Measurements from ENCODE around the gene EN1.
A peak's percentile ranks its signal among the peaks of the same experiment; 100 is the strongest.

EN1 gene

GRCh38 chr2:118846953-118847761 lies at the start of gene EN1:
TSS of gene EN1 (minus strand) at chr2:118847648. CDS start at chr2:118847167, 481 bp downstream.
- no peak for DNase-seq

- DNase-seq: no peak
Measured at GRCh38 chr2:118893100-118893499, 45.7 kb upstream of the EN1 start.

- DNase-seq: no peak
Measured at GRCh38 chr2:118889995-118890394, 42.5 kb upstream of the EN1 start.

GRCh38 chr2:118883792-118884191 lies 36.3 kb upstream of the EN1 start:
- DNase-seq: no peak

GRCh38 chr2:118882693-118883336 lies 35.4 kb upstream of the EN1 start:
- peak; percentile 19 for DNase-seq

- peak; percentile 52 for DNase-seq
Measured at GRCh38 chr2:118881490-118882129, 34.2 kb upstream of the EN1 start.

GRCh38 chr2:118880501-118880900 lies 33.1 kb upstream of the EN1 start:
- no peak for DNase-seq

GRCh38 chr2:118878531-118879149 lies 31.2 kb upstream of the EN1 start:
- no peak for DNase-seq

GRCh38 chr2:118875318-118875717 lies 27.9 kb upstream of the EN1 start:
- no peak for DNase-seq

GRCh38 chr2:118874324-118874723 lies 26.9 kb upstream of the EN1 start:
- no peak for DNase-seq

GRCh38 chr2:118865106-118865505 lies 17.7 kb upstream of the EN1 start:
- no peak for DNase-seq

- DNase-seq: no peak
Measured at GRCh38 chr2:118864207-118864606, 16.8 kb upstream of the EN1 start.

GRCh38 chr2:118861731-118862130 lies 14.3 kb upstream of the EN1 start:
- DNase-seq: no peak

- DNase-seq: no peak
Measured at GRCh38 chr2:118861242-118861641, 13.8 kb upstream of the EN1 start.

- no peak for DNase-seq
Measured at GRCh38 chr2:118860506-118860905, 13.1 kb upstream of the EN1 start.

- no peak for DNase-seq
Measured at GRCh38 chr2:118859157-118859770, 11.8 kb upstream of the EN1 start.

- no peak for DNase-seq
Measured at GRCh38 chr2:118858485-118859156, 11.2 kb upstream of the EN1 start.

GRCh38 chr2:118857677-118858484 lies 10.4 kb upstream of the EN1 start:
- DNase-seq: no peak

GRCh38 chr2:118856978-118857676 lies 9.7 kb upstream of the EN1 start:
- no peak for DNase-seq

GRCh38 chr2:118856330-118856977 lies 9.0 kb upstream of the EN1 start:
- DNase-seq: no peak
